HL-60 (cell line): ENCODE results near the gene RAPSN.

Source experiments
- DNase-seq, 2 experiments: peaks; one replicate each; pipeline ENCODE4 v3.0.0-alpha.2; 2010 to 2020; ENCODE audit warnings: low read depth in 1 of 2, low spot score in 1 of 2
- H3K27ac ChIP-seq: fragments of 250-450 bp; sonication (Bioruptor Pico); replicated peaks from 2 replicates; pipeline ENCODE4 v1.5.1; 2020; ENCODE audit warnings: mild to moderate bottlenecking, moderate library complexity
- H3K27me3 ChIP-seq: fragments of 250-450 bp; sonication (Bioruptor Pico); 2 replicates; pipeline ENCODE4 v1.5.1; 2021; ENCODE audit warnings: mild to moderate bottlenecking, moderate library complexity; ENCODE audit not compliant: insufficient read depth, poor library complexity, severe bottlenecking
- H3K4me3 ChIP-seq: replicated peaks from 2 replicates; pipeline ENCODE4 v1.5.1; 2011; ENCODE audit warnings: mild to moderate bottlenecking, control low read depth, low read length; ENCODE audit not compliant: insufficient read depth
- CTCF ChIP-seq: IDR thresholded peaks from one replicate; pipeline ENCODE4 v1.5.1; 2011; ENCODE audit warnings: low read length, control low read depth, inconsistent platforms; ENCODE audit not compliant: insufficient read depth
- GABPA ChIP-seq: IDR thresholded peaks from 2 replicates; pipeline ENCODE4 v1.6.1; 2012; ENCODE audit warnings: low read depth
- POLR2AphosphoS5 ChIP-seq: IDR thresholded peaks from 2 replicates; pipeline ENCODE4 v1.6.1; 2012; ENCODE audit warnings: low read depth
- SPI1 ChIP-seq: IDR thresholded peaks from 2 replicates; pipeline ENCODE4 v1.6.1; 2012; ENCODE audit warnings: low read depth, mild to moderate bottlenecking, borderline replicate concordance
- TF ChIP-seq, protein P1 (sequence below): IDR thresholded peaks from 2 replicates; pipeline ENCODE4 v1.6.1; 2012; ENCODE audit warnings: low read depth; ENCODE audit not compliant: insufficient replicate concordance

The RAPSN gene

DNA sequence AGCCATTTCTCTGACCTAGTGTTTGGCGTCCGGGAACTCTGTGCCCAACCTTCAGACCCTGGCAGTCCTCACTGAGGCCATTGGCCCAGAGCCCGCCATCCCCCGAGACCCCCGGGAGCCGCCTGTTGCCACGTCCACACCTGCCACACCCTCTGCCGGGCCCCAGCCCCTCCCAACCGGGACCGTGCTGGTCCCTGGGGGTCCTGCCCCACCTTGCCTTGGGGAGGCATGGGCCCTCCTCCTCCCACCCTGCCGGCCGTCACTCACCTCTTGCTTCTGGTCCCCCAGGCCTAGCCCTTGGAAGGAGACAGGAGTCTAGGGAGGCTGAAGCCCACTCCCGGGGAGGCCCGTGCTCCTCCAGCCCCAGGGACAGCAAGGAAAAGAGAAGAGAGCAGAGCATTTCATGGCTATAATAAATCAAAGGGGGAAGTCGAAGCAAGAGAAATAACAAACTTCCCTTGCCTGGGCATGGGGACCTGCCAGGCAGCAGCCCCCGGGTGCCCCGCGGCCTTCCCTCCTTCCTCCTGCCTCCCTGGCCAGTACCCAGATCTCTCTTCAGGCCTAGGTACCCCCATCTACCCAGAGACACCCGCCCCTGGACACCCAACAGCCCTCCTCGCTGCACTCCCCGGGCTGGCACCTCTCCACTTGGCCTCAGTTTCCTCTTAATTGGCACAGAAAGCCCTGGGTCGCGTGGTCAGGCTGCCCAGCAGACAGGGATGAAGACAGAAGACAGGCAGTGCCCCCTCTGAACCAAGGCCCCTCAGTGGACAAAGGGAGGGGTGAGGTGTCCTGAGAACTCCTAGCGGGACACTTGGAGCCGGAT, 53.5 kb downstream of the RAPSN start:
- H3K27ac ChIP-seq = peak overlapping the region; percentile 100
- peak overlapping the region; percentile 40 for H3K4me3 ChIP-seq
- no peaks in the 10 kb centered on the region for H3K27me3 ChIP-seq
- peak; percentile 50; the same call in 1 of the 2 replicates for TF ChIP-seq SPI1
- TF ChIP-seq GABPA = no peak
- no peak; the same call in 1 of the 2 replicates for TF ChIP-seq POLR2AphosphoS5
- TF ChIP-seq, protein P1, sequence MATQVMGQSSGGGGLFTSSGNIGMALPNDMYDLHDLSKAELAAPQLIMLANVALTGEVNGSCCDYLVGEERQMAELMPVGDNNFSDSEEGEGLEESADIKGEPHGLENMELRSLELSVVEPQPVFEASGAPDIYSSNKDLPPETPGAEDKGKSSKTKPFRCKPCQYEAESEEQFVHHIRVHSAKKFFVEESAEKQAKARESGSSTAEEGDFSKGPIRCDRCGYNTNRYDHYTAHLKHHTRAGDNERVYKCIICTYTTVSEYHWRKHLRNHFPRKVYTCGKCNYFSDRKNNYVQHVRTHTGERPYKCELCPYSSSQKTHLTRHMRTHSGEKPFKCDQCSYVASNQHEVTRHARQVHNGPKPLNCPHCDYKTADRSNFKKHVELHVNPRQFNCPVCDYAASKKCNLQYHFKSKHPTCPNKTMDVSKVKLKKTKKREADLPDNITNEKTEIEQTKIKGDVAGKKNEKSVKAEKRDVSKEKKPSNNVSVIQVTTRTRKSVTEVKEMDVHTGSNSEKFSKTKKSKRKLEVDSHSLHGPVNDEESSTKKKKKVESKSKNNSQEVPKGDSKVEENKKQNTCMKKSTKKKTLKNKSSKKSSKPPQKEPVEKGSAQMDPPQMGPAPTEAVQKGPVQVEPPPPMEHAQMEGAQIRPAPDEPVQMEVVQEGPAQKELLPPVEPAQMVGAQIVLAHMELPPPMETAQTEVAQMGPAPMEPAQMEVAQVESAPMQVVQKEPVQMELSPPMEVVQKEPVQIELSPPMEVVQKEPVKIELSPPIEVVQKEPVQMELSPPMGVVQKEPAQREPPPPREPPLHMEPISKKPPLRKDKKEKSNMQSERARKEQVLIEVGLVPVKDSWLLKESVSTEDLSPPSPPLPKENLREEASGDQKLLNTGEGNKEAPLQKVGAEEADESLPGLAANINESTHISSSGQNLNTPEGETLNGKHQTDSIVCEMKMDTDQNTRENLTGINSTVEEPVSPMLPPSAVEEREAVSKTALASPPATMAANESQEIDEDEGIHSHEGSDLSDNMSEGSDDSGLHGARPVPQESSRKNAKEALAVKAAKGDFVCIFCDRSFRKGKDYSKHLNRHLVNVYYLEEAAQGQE = no peak
- no peak for TF ChIP-seq CTCF
- peak in 1 of 2 experiments; percentile 47 for DNase-seq

- peak overlapping the region; percentile 100 for H3K27ac ChIP-seq
- no peaks in the 10 kb centered on the region for H3K27me3 ChIP-seq
- peak overlapping the region; percentile 40 for H3K4me3 ChIP-seq
- peak; percentile 88 to 92 for DNase-seq
- TF ChIP-seq SPI1 = peak; percentile 97
- TF ChIP-seq POLR2AphosphoS5 = peak; percentile 99
- TF ChIP-seq, protein P1 = peak; percentile 70
- no peak for TF ChIP-seq CTCF
- TF ChIP-seq GABPA = peak; percentile 72
Observed at GRCh38 chr11:47394322-47395222, 54.4 kb downstream of the RAPSN start.

DNA sequence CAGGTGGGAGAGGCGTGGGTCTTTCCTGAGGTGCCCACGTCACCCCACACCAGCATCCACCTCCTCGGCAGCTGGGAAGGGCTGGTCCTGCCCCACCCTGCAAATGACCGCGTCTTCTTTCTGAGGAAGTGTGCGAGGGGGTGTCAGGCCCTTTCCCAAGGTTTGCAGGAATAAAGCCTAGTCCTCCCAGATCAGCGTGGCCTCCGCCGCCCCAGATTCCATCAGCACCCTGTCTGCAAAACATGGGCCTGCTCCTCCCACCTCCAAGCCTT, 55.0 kb downstream of the RAPSN start:
- no peak for TF ChIP-seq CTCF
- peak; percentile 42; the same call in 1 of the 2 replicates for TF ChIP-seq SPI1
- TF ChIP-seq POLR2AphosphoS5 = peak; percentile 0; the same call in 1 of the 2 replicates
- Histone ChIP-seq H3K4me3 (peak overlapping the region; percentile 29), H3K27me3 (no peaks in the 10 kb centered on the region), H3K27ac (peak overlapping the region; percentile 100)
- peak in 1 of 2 experiments; percentile 75 for DNase-seq
